ENCODE results near the gene ITGB8. TPM values are rescaled to one million over a fixed set of nuclear protein-coding genes. Genes with fewer than 3 reads are reported as not detected.

The ITGB8 gene
- total RNA-seq, 1 donor from 2014 or later = 7.9 TPM

- H3K9me3 ChIP-seq = no peaks in the 10 kb centered on the region
- H3K36me3 ChIP-seq = no peaks in the 10 kb centered on the region
- H3K27me3 ChIP-seq = no peaks in the 10 kb centered on the region
- intact Hi-C loops (cut with DNase I) = no loop called here
- TF ChIP-seq, protein P1, sequence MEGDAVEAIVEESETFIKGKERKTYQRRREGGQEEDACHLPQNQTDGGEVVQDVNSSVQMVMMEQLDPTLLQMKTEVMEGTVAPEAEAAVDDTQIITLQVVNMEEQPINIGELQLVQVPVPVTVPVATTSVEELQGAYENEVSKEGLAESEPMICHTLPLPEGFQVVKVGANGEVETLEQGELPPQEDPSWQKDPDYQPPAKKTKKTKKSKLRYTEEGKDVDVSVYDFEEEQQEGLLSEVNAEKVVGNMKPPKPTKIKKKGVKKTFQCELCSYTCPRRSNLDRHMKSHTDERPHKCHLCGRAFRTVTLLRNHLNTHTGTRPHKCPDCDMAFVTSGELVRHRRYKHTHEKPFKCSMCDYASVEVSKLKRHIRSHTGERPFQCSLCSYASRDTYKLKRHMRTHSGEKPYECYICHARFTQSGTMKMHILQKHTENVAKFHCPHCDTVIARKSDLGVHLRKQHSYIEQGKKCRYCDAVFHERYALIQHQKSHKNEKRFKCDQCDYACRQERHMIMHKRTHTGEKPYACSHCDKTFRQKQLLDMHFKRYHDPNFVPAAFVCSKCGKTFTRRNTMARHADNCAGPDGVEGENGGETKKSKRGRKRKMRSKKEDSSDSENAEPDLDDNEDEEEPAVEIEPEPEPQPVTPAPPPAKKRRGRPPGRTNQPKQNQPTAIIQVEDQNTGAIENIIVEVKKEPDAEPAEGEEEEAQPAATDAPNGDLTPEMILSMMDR (IDR thresholded peaks at IDR 0.05) = no peak
- peak overlapping the region; percentile 27 to 41 for H3K27ac ChIP-seq
- peaks cover 0 to 6% of the 10 kb centered on the region in 2 donors for H3K4me1 ChIP-seq
- DNase-seq (ENCODE audit: low spot score in 2 of 2) = no peak
- peak overlapping the region in 1 of 2 donors; percentile 7 for H3K4me3 ChIP-seq
Observed at GRCh38 chr7:20350518-20350951, 19.8 kb downstream of the ITGB8 start.

DNA sequence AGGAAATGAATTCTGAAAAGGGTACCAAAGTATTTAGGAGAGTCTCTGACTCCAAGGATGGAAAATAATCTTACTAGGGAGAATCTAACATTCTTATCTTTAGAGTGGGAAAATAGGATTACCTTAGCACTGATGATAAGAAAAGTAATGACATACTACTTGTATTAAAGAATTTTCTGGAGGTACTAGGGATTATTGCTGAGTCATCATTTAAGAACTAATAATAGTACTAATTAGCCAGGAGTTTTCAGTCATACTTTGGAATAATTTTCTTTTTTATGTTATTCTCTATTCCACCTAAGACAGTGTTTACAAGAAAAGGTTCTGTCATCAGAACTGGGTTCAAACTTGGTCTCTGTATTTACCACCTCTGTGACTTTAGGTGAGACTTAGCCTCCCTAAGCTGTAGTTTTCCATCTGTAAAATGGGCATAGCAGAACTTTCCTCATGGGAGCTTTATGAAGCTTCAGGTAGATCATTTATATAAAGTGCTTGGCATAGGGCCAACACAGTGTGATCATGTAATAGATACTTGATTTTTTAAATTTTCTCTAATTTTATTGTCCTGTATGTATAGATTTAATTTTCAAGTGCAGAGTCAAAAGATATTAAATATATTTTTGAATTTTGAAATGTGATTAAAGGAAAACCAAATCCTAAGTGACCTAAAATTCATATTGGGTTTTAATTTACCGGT is 20.4 kb downstream of the ITGB8 start:
- Histone ChIP-seq H3K27ac (peak overlapping the region; percentile 27 to 41), H3K36me3 (no peaks in the 10 kb centered on the region), H3K9me3 (no peaks in the 10 kb centered on the region), H3K4me1 (peaks cover 0 to 6% of the 10 kb centered on the region in 2 donors), H3K27me3 (no peaks in the 10 kb centered on the region), H3K4me3 (no peak overlapping the region)
- no peak for DNase-seq (ENCODE audit: low spot score in 2 of 2)
- intact Hi-C loops (cut with DNase I) = no loop called here
- TF ChIP-seq, protein P1 (IDR thresholded peaks at IDR 0.05) = no peak

DNA sequence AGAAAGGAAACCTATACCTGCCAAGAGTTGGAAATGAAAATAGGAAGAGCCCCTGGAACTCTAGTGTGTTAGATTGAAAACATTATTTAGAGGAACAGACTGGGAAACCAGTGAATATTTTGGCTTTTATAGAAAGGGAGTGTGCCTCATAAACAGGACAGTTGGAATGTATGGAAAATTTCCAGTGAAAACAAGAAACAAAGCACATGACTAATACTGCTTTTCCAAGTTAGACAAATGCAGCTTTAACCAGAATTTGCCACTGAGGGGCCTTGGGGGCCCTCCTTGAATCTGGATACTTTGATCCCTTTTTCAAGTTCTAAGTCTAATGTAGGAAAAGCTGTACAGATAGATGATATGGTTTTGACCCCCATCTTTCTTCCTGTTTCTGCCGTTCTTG is 21.2 kb downstream of the ITGB8 start:
- H3K27ac ChIP-seq = peak overlapping the region in 1 of 2 donors; percentile 49
- peaks cover 0 to 6% of the 10 kb centered on the region in 2 donors for H3K4me1 ChIP-seq
- intact Hi-C loops (cut with DNase I) = no loop called here
- no peak overlapping the region for H3K4me3 ChIP-seq
- H3K27me3 ChIP-seq = no peaks in the 10 kb centered on the region
- TF ChIP-seq, protein P1 (IDR thresholded peaks at IDR 0.05) = no peak
- DNase-seq (ENCODE audit: low spot score in 2 of 2) = no peak
- no peaks in the 10 kb centered on the region for H3K36me3 ChIP-seq
- no peaks in the 10 kb centered on the region for H3K9me3 ChIP-seq

DNA sequence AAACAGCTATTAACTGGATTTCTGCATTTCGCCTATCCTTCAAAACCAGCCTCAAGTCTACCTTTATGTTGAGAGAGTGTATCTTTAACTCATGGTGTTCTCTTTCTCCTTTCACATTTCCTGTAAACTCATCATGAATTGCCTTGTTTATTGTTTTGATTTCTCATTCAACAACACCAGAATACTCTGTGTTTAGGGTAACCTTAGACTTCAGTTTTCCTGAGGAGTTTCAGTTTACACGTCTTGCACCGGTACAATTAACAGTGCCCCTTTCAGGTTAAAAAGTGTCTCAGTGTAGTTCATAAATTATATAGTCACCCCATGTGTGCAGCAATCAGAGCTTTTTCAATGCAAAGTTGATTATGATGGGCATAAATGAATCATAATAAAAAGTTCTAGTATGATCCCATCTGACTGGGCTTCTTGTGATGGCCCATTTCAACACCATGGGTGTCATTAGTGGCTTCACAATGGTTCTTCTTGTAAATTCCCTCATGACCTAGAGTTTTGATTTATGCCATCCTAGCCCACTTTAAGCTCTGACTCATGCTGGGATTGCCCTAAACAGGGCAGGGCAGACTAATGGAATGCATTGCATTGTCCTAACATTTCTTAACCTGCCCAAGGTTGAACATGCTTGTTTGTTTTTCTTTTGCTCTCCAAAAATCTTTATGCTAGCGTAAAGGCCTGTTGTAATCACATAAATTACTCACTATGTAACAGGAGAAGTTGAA is 22.0 kb downstream of the ITGB8 start:
- Histone ChIP-seq H3K27ac (peak overlapping the region in 1 of 2 donors; percentile 49), H3K9me3 (no peaks in the 10 kb centered on the region), H3K4me3 (no peak overlapping the region), H3K4me1 (peaks cover 0 to 6% of the 10 kb centered on the region in 2 donors), H3K27me3 (no peaks in the 10 kb centered on the region), H3K36me3 (no peaks in the 10 kb centered on the region)
- intact Hi-C loops (cut with DNase I) = no loop called here
- no peak for DNase-seq (ENCODE audit: low spot score in 2 of 2)
- TF ChIP-seq, protein P1 (IDR thresholded peaks at IDR 0.05) = no peak

GRCh38 chr7:20354610-20355528 is 24.2 kb downstream of the ITGB8 start:
- Histone ChIP-seq H3K4me3 (no peak overlapping the region), H3K9me3 (no peaks in the 10 kb centered on the region), H3K27ac (no peak overlapping the region), H3K4me1 (peaks cover 0 to 6% of the 10 kb centered on the region in 2 donors), H3K27me3 (no peaks in the 10 kb centered on the region), H3K36me3 (no peaks in the 10 kb centered on the region)
- TF ChIP-seq, protein P1 (IDR thresholded peaks at IDR 0.05) = no peak
- no peak for DNase-seq (ENCODE audit: low spot score in 2 of 2)
- intact Hi-C loops (cut with DNase I) = no loop called here

All from ascending aorta (tissue), 2 donors.